HL-60/S4 treated with phorbol 12-myristate 13-acetate at 8.2 ng/mL for 4 days and 3 days (cell line): ENCODE data around the gene UBXN6.

ENCODE experiments used
- in situ Hi-C: fragments of 300-500 bp; cut with MboI; formaldehyde crosslinking; loops from 2 replicates; pipeline ENCODE4 v1.15.0; 2022; ENCODE audit warnings: low sequenced_read_pairs

The UBXN6 gene

DNA sequence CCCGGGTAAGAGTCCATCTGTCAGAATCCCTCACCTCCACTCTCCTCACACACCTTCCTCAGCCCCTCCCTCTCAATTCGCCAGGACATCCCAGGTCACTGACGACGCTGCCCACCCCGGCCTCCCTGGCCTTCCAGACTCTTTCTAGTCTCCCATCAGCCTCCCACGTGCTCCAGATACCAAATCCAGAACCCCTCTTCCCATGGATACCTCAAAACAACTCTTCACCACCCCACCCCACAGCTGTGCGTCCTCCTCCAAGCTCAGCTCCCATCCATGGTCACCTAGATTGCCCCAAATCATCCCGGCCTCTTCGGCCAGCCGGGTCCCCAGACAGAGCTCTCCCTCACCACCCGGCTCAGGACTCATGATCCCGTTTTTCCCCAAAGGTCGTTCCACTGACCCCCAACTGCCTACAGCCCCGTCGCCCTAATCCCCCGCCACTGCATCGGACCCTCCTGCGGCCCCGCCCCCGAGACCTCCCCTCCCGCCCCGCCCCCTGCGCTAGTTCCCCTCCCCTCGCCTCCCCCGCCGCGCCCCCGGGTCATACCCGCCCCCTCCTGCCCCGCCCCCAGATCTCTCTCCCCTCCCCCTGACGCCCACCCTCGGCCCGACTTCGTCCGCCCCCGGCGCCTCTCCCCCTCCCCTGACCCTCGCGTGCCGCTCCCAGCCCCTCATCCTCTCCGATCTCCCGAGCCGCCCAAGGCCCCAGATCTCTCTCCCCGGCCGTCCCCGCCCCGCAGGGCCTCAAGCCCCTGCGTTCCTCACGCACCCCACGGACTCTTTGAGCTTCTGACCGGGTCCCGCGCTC is 546 bp downstream of the UBXN6 start:
- in situ Hi-C loops = no loop called here

DNA sequence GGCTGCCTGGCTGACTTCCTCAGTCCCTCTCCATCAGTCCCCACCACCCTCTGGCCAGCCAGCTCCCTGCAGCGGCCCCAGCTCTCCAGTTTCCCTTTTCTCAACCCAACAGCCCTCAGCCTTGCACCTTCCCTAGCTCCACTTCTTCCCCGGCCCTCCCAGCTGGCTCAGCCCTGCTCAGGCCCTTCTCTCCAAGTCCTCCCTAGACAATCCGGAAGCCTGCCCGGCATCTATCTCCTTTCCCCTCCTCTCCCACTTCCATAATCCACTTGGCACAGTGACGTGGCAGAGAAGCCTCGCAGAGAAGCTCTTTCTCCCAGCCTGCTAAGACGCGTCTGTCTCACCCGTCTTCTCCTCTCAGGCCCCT is 1.1 kb downstream of the UBXN6 start:
- in situ Hi-C loops = no loop called here

DNA sequence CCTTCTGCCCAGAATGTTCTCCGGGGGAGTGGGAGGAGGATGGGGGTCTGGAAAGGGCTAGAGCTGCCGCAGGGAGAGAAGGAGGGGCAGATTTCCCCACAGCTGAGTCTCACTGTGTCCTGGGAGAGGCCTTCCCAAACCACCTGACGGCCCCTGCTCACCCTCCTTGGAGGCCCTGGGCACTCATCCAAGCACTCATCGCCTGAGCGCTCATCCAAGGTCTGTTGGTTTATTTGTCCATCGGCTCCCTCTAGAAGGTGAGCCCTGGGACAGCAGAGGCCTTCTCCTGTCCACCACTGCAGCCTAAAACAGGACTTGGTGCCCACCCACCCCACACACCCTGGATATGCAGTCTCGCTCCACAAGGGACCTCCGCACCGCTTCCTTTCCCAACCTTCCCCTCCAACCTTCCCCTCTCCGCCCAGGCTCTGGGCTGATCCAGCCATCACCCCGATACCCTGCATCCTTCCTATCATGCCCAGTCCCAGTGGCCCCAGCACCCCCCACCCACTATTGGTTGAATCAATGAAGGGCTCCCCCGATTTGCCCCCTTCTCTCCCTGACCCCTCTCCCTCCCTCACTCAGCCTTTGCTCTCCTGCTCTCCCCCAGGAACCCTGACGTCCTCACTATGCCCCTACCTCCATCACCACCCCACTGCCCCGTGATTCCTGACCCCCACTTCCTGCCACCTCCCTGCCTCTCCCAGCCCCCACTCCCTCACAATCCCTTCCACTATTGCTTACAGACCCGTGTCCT is 1.7 kb downstream of the UBXN6 start:
- in situ Hi-C loops = no loop called here

GRCh38 chr19:4454747-4455718 is 2.6 kb downstream of the UBXN6 start:
- in situ Hi-C loops = no loop called here

GRCh38 chr19:4453232-4454179 is 4.1 kb downstream of the UBXN6 start:
- in situ Hi-C loops = no loop called here

DNA sequence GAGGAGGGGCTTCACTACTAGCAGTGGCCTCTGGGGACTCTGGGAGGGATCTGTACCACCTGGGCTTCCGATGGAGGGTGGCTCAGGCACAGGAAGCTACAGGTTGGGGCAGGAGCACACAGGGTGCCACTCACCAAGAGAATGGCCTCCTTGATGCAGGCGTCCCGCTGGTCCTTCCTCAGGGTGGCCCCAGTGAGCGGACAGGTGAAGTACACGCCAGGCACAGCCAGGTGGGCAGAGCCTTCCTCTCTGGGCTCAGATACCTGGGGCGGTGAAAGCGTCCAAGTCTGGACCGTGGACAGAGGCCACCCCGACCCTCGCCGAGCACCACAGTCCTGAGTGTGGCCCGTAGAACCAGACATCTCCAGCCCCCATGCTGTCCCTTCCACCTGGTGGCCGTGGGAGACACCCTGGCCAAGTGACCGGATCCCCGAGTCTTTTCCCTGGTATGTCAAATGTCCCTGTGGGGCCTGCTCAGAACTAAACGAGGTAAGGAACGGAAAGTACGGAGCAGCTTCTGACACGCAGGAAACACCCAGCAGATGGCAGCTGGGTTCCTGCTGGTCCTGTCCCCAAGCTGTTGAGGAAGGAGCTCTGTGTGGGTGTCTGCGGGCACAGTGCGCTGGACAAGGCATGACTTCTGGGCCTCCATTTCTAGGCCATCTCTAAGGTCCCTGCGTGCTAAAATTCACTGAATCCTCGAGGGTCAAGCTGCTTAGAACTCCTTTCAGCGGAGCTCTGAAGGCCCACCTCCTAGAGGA is 5.2 kb downstream of the UBXN6 start:
- in situ Hi-C loops = no loop called here

GRCh38 chr19:4449639-4450028 is 8.0 kb downstream of the UBXN6 start:
- in situ Hi-C loops = no loop called here

GRCh38 chr19:4449022-4449638 is 8.5 kb downstream of the UBXN6 start:
- in situ Hi-C loops = no loop called here

GRCh38 chr19:4448147-4448985 is 9.2 kb downstream of the UBXN6 start:
- in situ Hi-C loops = no loop called here

DNA sequence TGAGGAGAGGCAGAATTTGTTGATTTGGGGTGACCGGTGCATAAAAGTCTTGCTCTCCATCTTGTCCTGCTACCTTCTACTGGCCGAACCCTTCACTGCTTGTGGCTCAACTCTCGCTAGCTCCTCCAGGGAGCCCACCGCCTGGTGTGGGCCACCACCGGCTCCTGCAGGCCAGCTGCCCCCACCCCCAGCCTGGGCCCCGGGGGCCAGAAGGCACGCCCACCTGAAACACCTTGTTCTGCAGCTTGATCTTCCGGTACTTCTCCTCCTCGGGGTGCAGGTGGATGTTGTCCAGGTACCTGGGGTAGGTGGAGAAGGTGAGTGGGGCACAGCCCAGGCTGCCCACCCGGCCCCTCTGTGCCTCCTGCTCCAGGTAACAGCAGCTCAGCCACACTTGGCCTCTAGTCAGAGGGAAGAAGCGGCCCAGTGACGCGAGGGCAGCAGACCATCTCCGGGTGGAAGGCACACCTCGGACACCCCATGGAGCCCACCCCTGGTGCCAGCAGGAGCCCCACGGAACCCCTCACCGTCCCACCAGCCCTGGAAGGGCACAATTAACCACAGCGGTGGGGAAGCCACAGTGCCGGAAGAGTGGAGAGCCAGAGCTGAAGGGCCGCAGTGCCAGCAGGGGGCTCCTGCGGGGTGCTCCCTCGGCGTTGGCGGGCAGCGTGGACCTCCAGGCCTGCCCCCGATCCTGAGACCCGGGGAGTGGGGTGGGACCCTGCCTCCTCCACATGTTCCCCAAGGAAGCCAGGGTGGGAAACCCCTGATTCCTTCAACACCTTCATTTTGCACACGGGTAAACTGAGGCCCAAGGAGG is 10.1 kb downstream of the UBXN6 start:
- in situ Hi-C loops = no loop called here

GRCh38 chr19:4446704-4447200 is 10.8 kb downstream of the UBXN6 start:
- in situ Hi-C loops = no loop called here

GRCh38 chr19:4445963-4446703 is 11.5 kb downstream of the UBXN6 start:
- in situ Hi-C loops = no loop called here

- in situ Hi-C loops = no loop called here
Measured at GRCh38 chr19:4444765-4445741, 12.5 kb downstream of the UBXN6 start.

DNA sequence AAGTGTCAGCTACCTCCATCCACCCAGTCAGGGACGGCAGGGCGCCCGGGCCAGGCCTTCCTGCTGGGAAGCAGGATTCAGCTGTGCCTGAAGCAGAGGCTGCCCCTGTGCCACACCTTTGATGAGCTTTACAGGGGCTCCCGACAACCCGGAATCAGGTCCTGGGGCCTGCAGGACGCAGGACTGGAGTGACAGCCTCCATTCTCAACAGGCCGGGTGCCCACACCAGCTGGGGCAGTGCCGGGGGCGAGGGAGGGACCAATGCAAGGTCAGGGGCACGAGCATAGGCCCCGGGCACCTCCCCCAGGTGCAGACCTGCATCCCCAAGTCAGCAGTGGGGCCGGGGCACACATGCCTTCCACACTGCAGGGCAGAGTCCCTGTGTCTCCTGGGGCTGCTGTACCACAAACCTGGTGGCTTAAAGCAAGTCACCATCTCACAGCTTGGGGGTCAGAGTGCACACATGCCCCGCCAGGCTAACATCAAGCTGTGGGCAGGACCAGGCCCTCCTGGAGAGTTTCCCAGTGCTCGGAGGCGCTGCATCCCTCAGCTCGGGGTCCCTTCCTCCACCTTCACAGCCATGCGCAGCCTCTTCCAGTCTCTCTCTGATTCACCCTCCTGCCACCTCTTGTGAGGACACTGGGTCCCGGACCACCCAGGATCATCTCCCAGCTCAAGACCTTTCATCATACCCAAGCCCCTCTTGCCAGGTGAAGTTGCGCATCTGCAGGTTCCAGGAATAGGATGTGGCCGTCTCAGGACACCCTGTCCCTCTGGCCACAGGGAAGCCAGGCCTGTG is 13.4 kb downstream of the UBXN6 start:
- in situ Hi-C loops = no loop called here
